B cell (primary cell): Measurements from ENCODE around the gene COL4A1. TPM values are rescaled to one million over a fixed set of nuclear protein-coding genes. Genes with fewer than 3 reads are reported as not detected.

ENCODE experiments used
- ATAC-seq: fragments of 200-7000 bp; cut with Tn5 transposase; one replicate; pipeline ENCODE4 v1.10.0; 2021; ENCODE audit warnings: low read depth, mild to moderate bottlenecking, moderate number of reproducible peaks, moderate library complexity
- CTCF ChIA-PET: fragments of 350-600 bp; sonication (Branson Sonifier 250); formaldehyde crosslinking; loops from one replicate; lab custom pipeline; 2021; ENCODE audit warnings: antibody characterized with exemption, inconsistent platforms; lab: Charles Lee
- POLR2A ChIA-PET: fragments of 350-600 bp; sonication (Branson Sonifier 250); formaldehyde crosslinking; loops from one replicate; lab custom pipeline; 2021; ENCODE audit warnings: antibody characterized with exemption; lab: Charles Lee
- DNase-seq: peaks from one replicate; pipeline ENCODE4 v3.0.0; 2013
- H2AFZ ChIP-seq: 2 replicates; pipeline ENCODE4 v1.6.1; 2012; ENCODE audit warnings: mild to moderate bottlenecking, low read depth, low read length; ENCODE audit not compliant: insufficient read depth, poor library complexity, severe bottlenecking
- H3K27ac ChIP-seq, 2 donors: 1 replicate in 1 of 2; 2 replicates in 1 of 2; pipeline ENCODE4 v1.5.1; 2012 to 2013; ENCODE audit warnings: low read length in 2 of 2, mild to moderate bottlenecking in 2 of 2, moderate library complexity in 1 of 2
- H3K27me3 ChIP-seq, 4 experiments: fragments of 200-600 bp in 1 of 4; sonication (generic) in 1 of 4; replicated peaks in 1 of 4; 1 replicate in 2 of 4; 2 replicates in 2 of 4; pipeline versions ENCODE4 v1.6.1 to v1.7.0; 2013 to 2016; ENCODE audit warnings: low read length in 3 of 4, mild to moderate bottlenecking in 2 of 4, mixed read lengths in 1 of 4, moderate library complexity in 1 of 4; ENCODE audit not compliant: insufficient read depth in 4 of 4, control insufficient read depth in 3 of 4; ENCODE audit errors: control extremely low read depth in 1 of 4
- H3K36me3 ChIP-seq, 2 experiments: replicated peaks in 1 of 2; 1 replicate in 1 of 2; 2 replicates in 1 of 2; pipeline versions ENCODE4 v1.6.1 to v1.7.1; 2013; ENCODE audit warnings: low read length in 1 of 2; ENCODE audit not compliant: insufficient read depth in 2 of 2, control insufficient read depth in 1 of 2; ENCODE audit errors: control extremely low read depth in 1 of 2, extremely low read depth in 1 of 2
- H3K4me1 ChIP-seq, 2 donors: fragments of 200-600 bp in 1 of 2; sonication (generic) in 1 of 2; 1 replicate in 1 of 2; 2 replicates in 1 of 2; pipeline versions ENCODE4 v1.5.1 to v1.6.1; 2013 to 2017; ENCODE audit warnings: low read length in 2 of 2; ENCODE audit not compliant: control insufficient read depth in 2 of 2, insufficient read depth in 2 of 2
- H3K4me2 ChIP-seq: replicated peaks from 2 replicates; pipeline ENCODE3; 2012; ENCODE audit warnings: mild to moderate bottlenecking, low read depth, low read length; ENCODE audit not compliant: poor library complexity, severe bottlenecking
- H3K4me3 ChIP-seq, 5 experiments: fragments of 200-600 bp in 1 of 5; sonication (generic) in 1 of 5; 1 replicate in 3 of 5; 2 replicates in 2 of 5; pipeline versions ENCODE4 v1.5.1 to v1.7.0; 2011 to 2016; ENCODE audit warnings: low read length in 4 of 5, mild to moderate bottlenecking in 4 of 5, low read depth in 2 of 5, control low read depth in 1 of 5, moderate library complexity in 1 of 5; ENCODE audit not compliant: insufficient read depth in 1 of 5; ENCODE audit errors: control extremely low read depth in 1 of 5, extremely low read depth in 1 of 5
- H3K79me2 ChIP-seq: fragments of 200-600 bp; sonication (generic); one replicate; pipeline ENCODE4 v1.6.0; 2016; ENCODE audit warnings: low read length; ENCODE audit not compliant: control insufficient read depth, insufficient read depth
- H3K9ac ChIP-seq: fragments of 200-600 bp; sonication (generic); 2 replicates; pipeline ENCODE4 v1.6.1; 2017; ENCODE audit warnings: mild to moderate bottlenecking, low read length, moderate library complexity
- H3K9me3 ChIP-seq, 3 donors: one replicate each; pipeline versions ENCODE4 v1.6.1 to v1.7.1; 2013; ENCODE audit warnings: low read length in 2 of 3; ENCODE audit not compliant: control insufficient read depth in 2 of 3, insufficient read depth in 1 of 3; ENCODE audit errors: control extremely low read depth in 1 of 3
- H4K20me1 ChIP-seq: 2 replicates; pipeline ENCODE4 v1.6.0; 2012; ENCODE audit warnings: mild to moderate bottlenecking, low read length; ENCODE audit not compliant: insufficient read depth, control insufficient read depth, poor library complexity, severe bottlenecking
- H3K27ac Mint-ChIP-seq: one replicate; pipeline ENCODE4 v1.8.0; 2021; ENCODE audit warnings: mixed read lengths
- H3K27me3 Mint-ChIP-seq: one replicate; pipeline ENCODE4 v1.8.0; 2021; ENCODE audit warnings: mixed read lengths
- H3K4me1 Mint-ChIP-seq: one replicate; pipeline ENCODE4 v1.8.0; 2021; ENCODE audit warnings: mixed read lengths
- H3K4me3 Mint-ChIP-seq: one replicate; pipeline ENCODE4 v1.8.0; 2021; ENCODE audit warnings: mixed read lengths
- H3K9me3 Mint-ChIP-seq: one replicate; pipeline ENCODE4 v1.8.0; 2022; ENCODE audit warnings: mixed read lengths; ENCODE audit not compliant: insufficient read depth
- EZH2 ChIP-seq: IDR thresholded peaks from 2 replicates; pipeline ENCODE4 v1.6.1; 2012; ENCODE audit warnings: borderline replicate concordance, low read depth, mild to moderate bottlenecking, moderate library complexity, low read length; ENCODE audit not compliant: insufficient read depth, poor library complexity, severe bottlenecking
- WGBS: methylation state at CpG from one replicate; pipeline ENCODE4 v1.1.5; 2013; ENCODE audit warnings: missing lambda C conversion rate; ENCODE audit not compliant: insufficient coverage; 5-methylcytosine and 5-hydroxymethylcytosine counted together
- intact Hi-C: fragments of 100-400 bp; cut with micrococcal nuclease; formaldehyde crosslinking; loops from one replicate; pipeline ENCODE4 v1.10.0; 2022
- polyA plus RNA-seq: library from polyadenylated mRNA; depleted of rRNA; stranded (reverse); fragments of >200 nt; gene quantifications from 2 replicates; pipeline ENCODE4 v1.2.3, GENCODE V29; 2012
- total RNA-seq, 2 donors: library from RNA; stranded (reverse); fragments of 120-200 nt in 1 of 2; gene quantifications; 1 replicate in 1 of 2; 2 replicates in 1 of 2; pipeline versions ENCODE4 v1.2.3 to v1.2.4, GENCODE V29; 2013 to 2022
- TF ChIP-seq, protein P1 (sequence below): fragments of 200-600 bp; IDR thresholded peaks from one replicate; pipeline ENCODE4 v1.8.0; 2022; ENCODE audit warnings: antibody characterized with exemption, mild to moderate bottlenecking

COL4A1 gene
- total and polyA plus RNA-seq, 2 donors (not counting 1 experiment from before 2014, with no cell fraction given) = not detected

- no peak overlapping the region for H3K27ac Mint-ChIP-seq
- H3K27me3 Mint-ChIP-seq = peaks cover 17% of the 10 kb centered on the region
- Histone ChIP-seq H3K9ac (no peak overlapping the region), H3K36me3 (no peaks in the 10 kb centered on the region), H2AFZ (no peak overlapping the region), H3K9me3 (peaks cover 0 to 3% (median 0%) of the 10 kb centered on the region in 3 donors), H3K27me3 (peaks cover 0 to 12% (median 3%) of the 10 kb centered on the region in 4 experiments), H3K4me1 (no peaks in the 10 kb centered on the region), H3K27ac (no peak overlapping the region), H3K79me2 (no peaks in the 10 kb centered on the region), H3K4me3 (no peak overlapping the region), H3K4me2 (no peak overlapping the region), H4K20me1 (no peaks in the 10 kb centered on the region)
- DNase-seq (peak; percentile 38), ATAC-seq (peak; percentile 39)
- WGBS = 48% methylated on average over 18 of the region's 23 CpGs
- intact Hi-C loops = no loop called here
- TF ChIP-seq EZH2 = no peak
- TF ChIP-seq, protein P1, sequence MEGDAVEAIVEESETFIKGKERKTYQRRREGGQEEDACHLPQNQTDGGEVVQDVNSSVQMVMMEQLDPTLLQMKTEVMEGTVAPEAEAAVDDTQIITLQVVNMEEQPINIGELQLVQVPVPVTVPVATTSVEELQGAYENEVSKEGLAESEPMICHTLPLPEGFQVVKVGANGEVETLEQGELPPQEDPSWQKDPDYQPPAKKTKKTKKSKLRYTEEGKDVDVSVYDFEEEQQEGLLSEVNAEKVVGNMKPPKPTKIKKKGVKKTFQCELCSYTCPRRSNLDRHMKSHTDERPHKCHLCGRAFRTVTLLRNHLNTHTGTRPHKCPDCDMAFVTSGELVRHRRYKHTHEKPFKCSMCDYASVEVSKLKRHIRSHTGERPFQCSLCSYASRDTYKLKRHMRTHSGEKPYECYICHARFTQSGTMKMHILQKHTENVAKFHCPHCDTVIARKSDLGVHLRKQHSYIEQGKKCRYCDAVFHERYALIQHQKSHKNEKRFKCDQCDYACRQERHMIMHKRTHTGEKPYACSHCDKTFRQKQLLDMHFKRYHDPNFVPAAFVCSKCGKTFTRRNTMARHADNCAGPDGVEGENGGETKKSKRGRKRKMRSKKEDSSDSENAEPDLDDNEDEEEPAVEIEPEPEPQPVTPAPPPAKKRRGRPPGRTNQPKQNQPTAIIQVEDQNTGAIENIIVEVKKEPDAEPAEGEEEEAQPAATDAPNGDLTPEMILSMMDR = peak; percentile 59
- no peaks in the 10 kb centered on the region for H3K9me3 Mint-ChIP-seq
- POLR2A ChIA-PET = no interaction called here
- H3K4me1 Mint-ChIP-seq = no peaks in the 10 kb centered on the region
- no peak overlapping the region for H3K4me3 Mint-ChIP-seq
- CTCF ChIA-PET = interaction anchor here (0.7 to 2.2 kb wide), 2 partner anchors 446 to 1155 kb away, joined by 4 to 10 read pairs; no protein-coding TSS in a partner anchor
Measured at GRCh38 chr13:110116072-110116487, 190.9 kb downstream of the COL4A1 start.

GRCh38 chr13:110115591-110115990 lies 191.4 kb downstream of the COL4A1 start:
- 36% methylated on average over 1 of the region's 5 CpGs for WGBS
- no peak overlapping the region for H3K27ac ChIP-seq
- TF ChIP-seq EZH2 = no peak
- TF ChIP-seq, protein P1 = no peak
- no peak for DNase-seq
- Mint-ChIP-seq H3K27me3 (peaks cover 14% of the 10 kb centered on the region), H3K27ac (no peak overlapping the region), H3K9me3 (no peaks in the 10 kb centered on the region), H3K4me1 (no peaks in the 10 kb centered on the region), H3K4me3 (no peak overlapping the region)
- no peak for ATAC-seq
- no peak overlapping the region for H3K9ac ChIP-seq
- H3K4me2 ChIP-seq = no peak overlapping the region
- peaks cover 0 to 3% (median 0%) of the 10 kb centered on the region in 3 donors for H3K9me3 ChIP-seq
- no peaks in the 10 kb centered on the region for H4K20me1 ChIP-seq
- POLR2A ChIA-PET = no interaction called here
- no peaks in the 10 kb centered on the region for H3K79me2 ChIP-seq
- peaks cover 0 to 12% (median 3%) of the 10 kb centered on the region in 4 experiments for H3K27me3 ChIP-seq
- no peak overlapping the region for H3K4me3 ChIP-seq
- no peaks in the 10 kb centered on the region for H3K4me1 ChIP-seq
- H3K36me3 ChIP-seq = no peaks in the 10 kb centered on the region
- intact Hi-C loops = no loop called here
- CTCF ChIA-PET = interaction anchor here (0.7 to 2.2 kb wide), 2 partner anchors 447 to 1155 kb away, joined by 4 to 10 read pairs; no protein-coding TSS in a partner anchor
- H2AFZ ChIP-seq = no peak overlapping the region
